Measurements from ENCODE around the gene ABLIM1.

ABLIM1 gene

GRCh38 chr10:114432566-114433093 lies 225.4 kb downstream of the ABLIM1 start:
- H3K27ac ChIP-seq = no peak overlapping the region
- no peak for TF ChIP-seq ZFX (IDR thresholded peaks at IDR 0.05)
- TF ChIP-seq, protein P1, sequence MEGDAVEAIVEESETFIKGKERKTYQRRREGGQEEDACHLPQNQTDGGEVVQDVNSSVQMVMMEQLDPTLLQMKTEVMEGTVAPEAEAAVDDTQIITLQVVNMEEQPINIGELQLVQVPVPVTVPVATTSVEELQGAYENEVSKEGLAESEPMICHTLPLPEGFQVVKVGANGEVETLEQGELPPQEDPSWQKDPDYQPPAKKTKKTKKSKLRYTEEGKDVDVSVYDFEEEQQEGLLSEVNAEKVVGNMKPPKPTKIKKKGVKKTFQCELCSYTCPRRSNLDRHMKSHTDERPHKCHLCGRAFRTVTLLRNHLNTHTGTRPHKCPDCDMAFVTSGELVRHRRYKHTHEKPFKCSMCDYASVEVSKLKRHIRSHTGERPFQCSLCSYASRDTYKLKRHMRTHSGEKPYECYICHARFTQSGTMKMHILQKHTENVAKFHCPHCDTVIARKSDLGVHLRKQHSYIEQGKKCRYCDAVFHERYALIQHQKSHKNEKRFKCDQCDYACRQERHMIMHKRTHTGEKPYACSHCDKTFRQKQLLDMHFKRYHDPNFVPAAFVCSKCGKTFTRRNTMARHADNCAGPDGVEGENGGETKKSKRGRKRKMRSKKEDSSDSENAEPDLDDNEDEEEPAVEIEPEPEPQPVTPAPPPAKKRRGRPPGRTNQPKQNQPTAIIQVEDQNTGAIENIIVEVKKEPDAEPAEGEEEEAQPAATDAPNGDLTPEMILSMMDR (conservative IDR thresholded peaks at IDR 0.05) = no peak

DNA sequence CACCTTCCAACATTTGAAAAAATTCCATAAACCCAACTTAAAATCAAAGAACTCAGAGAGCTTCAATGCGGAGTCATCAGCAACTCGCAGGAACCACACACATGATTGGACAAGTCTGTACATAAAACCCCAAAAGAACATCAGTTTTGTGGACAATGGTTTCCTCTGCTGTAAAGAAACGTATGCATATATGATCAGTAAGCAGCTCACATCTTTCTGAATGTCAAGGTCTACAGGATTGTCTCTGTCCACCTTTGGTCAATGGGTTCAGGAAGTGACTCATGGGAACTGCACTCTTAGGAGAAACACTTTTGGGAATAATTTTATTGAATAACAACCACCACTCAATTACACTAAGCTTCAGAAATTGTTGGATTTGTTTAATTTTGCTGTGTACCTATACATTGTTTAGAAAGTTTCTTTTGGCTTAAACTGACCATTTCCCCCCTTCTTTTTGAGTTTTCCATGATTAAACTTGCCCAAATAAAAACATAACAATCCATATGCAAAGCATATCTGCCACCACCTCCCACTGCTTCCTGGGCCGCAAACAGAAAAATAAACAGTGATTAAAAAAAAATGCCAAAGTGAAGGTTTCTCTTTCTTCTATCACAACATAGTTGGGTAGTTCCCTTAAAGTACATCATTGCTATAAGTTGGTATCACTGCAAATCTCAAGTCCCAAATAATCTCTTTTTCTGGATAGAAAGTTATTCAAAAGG lies 226.5 kb downstream of the ABLIM1 start:
- H3K27ac ChIP-seq = no peak overlapping the region
- TF ChIP-seq, protein P1 (conservative IDR thresholded peaks at IDR 0.05) = no peak
- no peak for TF ChIP-seq ZFX (IDR thresholded peaks at IDR 0.05)

DNA sequence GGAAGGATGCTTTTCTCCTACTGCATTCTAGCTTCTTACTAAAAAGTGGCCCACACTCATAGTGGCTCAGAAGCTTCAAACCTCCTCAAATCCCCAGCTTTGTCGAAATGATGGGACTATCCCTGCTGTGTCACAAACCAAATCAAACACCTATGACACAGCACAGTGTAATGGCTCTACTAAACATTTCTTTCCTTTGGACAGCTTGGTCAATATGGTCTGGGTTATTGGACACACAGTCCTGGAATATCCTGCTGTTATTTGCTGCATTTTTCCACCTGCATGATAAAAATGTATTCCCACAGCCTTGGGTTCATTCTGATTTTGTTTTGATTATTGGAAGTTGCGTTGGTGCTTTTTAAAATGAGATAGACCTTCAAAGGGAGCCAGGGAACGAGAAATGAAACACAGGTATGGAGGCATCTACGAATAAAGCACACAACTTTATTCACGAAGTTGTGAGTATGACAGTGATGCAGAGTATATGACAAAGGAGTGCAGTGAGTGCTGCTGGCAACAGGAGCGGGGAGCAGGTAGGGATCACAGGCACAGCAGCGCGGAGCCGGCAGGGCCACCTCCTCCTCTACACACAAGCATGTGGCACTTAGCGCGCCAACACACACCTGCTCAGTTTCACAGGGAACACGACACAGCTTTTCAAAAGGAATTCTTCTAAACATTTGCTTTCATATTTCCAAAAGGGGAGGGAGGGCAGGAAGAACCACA lies 227.2 kb downstream of the ABLIM1 start:
- TF ChIP-seq, protein P1 (conservative IDR thresholded peaks at IDR 0.05) = no peak
- no peak for TF ChIP-seq ZFX (IDR thresholded peaks at IDR 0.05)
- no peak overlapping the region for H3K27ac ChIP-seq

DNA sequence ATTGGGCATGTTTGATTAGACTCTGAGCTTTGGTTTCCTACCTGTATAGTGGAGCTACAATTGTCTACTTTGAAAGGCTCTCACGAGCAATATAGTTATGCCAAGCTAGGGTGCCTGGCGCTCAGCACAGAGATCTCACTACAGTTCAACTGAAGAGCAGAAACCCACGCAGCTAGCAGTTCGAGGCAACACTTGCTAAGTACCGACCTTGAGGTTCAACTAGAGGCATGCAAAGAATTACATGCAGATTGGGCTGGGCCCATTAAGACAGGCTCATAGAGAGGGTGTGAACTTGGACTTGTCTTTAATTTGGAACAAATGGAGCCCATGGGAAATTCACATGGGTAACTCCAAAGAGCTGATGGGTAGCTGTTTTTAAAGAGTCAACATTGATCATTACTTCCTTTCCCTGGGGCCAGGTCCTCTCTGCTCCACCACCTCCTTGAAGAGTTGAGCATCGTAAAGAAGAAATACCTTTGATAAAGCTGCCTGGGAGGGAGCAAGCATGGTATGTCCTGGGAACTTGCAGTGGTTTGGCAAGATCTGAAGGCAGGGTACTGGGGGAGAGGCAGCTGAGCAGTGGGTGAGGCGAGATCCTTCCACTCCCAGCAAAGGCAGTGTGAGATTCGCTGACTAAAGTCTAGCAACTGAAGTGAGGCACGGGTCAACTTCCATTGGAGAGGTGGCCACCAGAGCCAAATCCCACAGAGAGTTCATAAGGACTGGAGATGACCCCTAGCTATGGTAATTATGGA lies 228.3 kb downstream of the ABLIM1 start:
- TF ChIP-seq, protein P1 (conservative IDR thresholded peaks at IDR 0.05) = no peak
- no peak for TF ChIP-seq ZFX (IDR thresholded peaks at IDR 0.05)
- no peak overlapping the region for H3K27ac ChIP-seq

GRCh38 chr10:114427124-114427852 lies 230.8 kb downstream of the ABLIM1 start:
- TF ChIP-seq, protein P1 (conservative IDR thresholded peaks at IDR 0.05) = no peak
- no peak for TF ChIP-seq ZFX (IDR thresholded peaks at IDR 0.05)
- no peak overlapping the region for H3K27ac ChIP-seq

DNA sequence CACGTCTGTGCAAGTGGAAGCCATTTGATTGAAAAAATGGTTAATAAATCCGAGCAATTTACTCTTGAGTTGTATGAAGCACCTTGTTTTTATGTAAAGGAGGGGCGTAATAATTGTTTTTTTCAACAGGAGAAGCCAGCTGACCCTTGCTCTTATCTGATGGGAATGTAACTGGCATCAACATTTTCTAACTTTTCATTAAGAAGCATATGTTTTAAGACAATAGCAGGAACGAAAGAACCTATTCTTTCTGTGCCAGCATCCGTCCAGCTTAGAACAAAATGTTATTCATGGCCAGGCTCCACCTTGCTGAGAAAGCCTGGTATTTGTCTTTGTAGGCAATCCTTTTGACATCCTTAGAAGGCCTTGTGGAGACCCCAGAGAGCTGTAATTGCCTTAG lies 231.6 kb downstream of the ABLIM1 start:
- no peak for TF ChIP-seq ZFX (IDR thresholded peaks at IDR 0.05)
- TF ChIP-seq, protein P1 (conservative IDR thresholded peaks at IDR 0.05) = no peak
- H3K27ac ChIP-seq = no peak overlapping the region

Data from C4-2B (cell line).